ENCODE results near the gene CDIPT. TPM values are rescaled to one million over a fixed set of nuclear protein-coding genes. Genes with fewer than 3 reads are reported as not detected.

CDIPT gene
- total RNA-seq, 4 donors from 2014 or later: 83.4 to 122 (median 108) TPM

DNA sequence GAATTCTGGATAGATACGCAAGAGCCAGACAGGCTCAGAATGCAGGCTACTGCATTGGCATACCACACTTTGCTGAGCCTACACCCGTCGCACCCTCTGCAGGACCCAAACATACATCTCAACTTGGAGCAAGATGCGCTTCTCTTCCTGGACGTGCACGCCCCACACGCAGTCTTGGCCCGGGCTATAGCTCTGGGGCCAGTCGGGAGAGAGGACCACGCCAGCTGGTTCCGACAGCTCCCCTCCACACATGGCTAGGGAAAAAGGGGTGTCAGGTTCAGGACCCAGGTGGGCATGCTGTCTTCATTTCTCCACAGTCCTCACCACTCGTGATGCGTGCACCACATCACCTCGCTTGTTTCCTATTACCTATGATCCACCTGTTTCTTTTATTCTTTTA, 15.1 kb upstream of the CDIPT start:
- intact Hi-C loops (cut with DNase I; ENCODE audit: low total_unique reads): no loop called here
- no peak for DNase-seq (ENCODE audit: low spot score in 2 of 2)
- 91 to 93% methylated on average over 14 of the region's 14 CpGs for WGBS, 2 donors
- no peak overlapping the region for H3K4me3 ChIP-seq (ENCODE audit: low read depth, poor library complexity, severe bottlenecking)
- TF ChIP-seq, protein P1, sequence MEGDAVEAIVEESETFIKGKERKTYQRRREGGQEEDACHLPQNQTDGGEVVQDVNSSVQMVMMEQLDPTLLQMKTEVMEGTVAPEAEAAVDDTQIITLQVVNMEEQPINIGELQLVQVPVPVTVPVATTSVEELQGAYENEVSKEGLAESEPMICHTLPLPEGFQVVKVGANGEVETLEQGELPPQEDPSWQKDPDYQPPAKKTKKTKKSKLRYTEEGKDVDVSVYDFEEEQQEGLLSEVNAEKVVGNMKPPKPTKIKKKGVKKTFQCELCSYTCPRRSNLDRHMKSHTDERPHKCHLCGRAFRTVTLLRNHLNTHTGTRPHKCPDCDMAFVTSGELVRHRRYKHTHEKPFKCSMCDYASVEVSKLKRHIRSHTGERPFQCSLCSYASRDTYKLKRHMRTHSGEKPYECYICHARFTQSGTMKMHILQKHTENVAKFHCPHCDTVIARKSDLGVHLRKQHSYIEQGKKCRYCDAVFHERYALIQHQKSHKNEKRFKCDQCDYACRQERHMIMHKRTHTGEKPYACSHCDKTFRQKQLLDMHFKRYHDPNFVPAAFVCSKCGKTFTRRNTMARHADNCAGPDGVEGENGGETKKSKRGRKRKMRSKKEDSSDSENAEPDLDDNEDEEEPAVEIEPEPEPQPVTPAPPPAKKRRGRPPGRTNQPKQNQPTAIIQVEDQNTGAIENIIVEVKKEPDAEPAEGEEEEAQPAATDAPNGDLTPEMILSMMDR (IDR thresholded peaks at IDR 0.05): no peak
- no peak for TF ChIP-seq POLR2A (IDR thresholded peaks at IDR 0.05)

- 18% methylated on average over 26 to 28 of the region's 28 CpGs for WGBS, 2 donors
- no peak overlapping the region for H3K4me3 ChIP-seq (ENCODE audit: low read depth, poor library complexity, severe bottlenecking)
- DNase-seq (ENCODE audit: low spot score in 2 of 2): no peak
- no peak for TF ChIP-seq POLR2A (IDR thresholded peaks at IDR 0.05)
- TF ChIP-seq, protein P1 (IDR thresholded peaks at IDR 0.05): no peak
- intact Hi-C loops (cut with DNase I; ENCODE audit: low total_unique reads): no loop called here
Observed at GRCh38 chr16:29877266-29877961, 14.4 kb upstream of the CDIPT start.

- H3K4me3 ChIP-seq (ENCODE audit: low read depth, poor library complexity, severe bottlenecking): no peak overlapping the region
Observed at GRCh38 chr16:29876594-29877249, 13.7 kb upstream of the CDIPT start.

DNA sequence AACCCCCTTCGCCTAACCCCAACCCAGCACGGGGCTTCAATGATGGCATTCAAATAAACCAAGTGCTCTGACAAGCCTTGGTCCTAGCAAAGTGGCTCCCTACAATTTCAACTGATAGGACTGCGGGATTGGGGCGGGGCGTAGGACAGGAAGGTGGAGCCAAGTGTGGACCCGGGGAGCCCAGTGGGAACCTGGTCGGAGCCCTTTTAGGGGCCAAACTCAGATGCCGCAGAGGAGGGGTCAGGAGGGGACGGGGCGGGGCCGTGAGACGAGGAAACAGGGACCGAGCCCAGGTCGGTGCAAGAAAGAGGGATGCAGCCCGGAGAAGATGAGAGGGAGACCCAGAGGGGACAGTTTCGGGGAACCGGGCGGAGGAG, 13.2 kb upstream of the CDIPT start:
- no peak overlapping the region for H3K4me3 ChIP-seq (ENCODE audit: low read depth, poor library complexity, severe bottlenecking)
- DNase-seq (ENCODE audit: low spot score in 2 of 2): no peak
- no peak for TF ChIP-seq POLR2A (IDR thresholded peaks at IDR 0.05)
- TF ChIP-seq, protein P1 (IDR thresholded peaks at IDR 0.05): no peak
- 21 to 32% methylated on average over 18 of the region's 18 CpGs for WGBS, 2 donors
- intact Hi-C loops (cut with DNase I; ENCODE audit: low total_unique reads): no loop called here

More at GRCh38 chr16:29876594-29877249, 13.7 kb upstream of the CDIPT start:
- intact Hi-C loops (cut with DNase I; ENCODE audit: low total_unique reads): no loop called here
- no peak for DNase-seq (ENCODE audit: low spot score in 2 of 2)
- 6 to 15% methylated on average over 37 to 40 of the region's 45 CpGs for WGBS, 2 donors
- TF ChIP-seq, protein P1 (IDR thresholded peaks at IDR 0.05): no peak
- no peak for TF ChIP-seq POLR2A (IDR thresholded peaks at IDR 0.05)

DNA sequence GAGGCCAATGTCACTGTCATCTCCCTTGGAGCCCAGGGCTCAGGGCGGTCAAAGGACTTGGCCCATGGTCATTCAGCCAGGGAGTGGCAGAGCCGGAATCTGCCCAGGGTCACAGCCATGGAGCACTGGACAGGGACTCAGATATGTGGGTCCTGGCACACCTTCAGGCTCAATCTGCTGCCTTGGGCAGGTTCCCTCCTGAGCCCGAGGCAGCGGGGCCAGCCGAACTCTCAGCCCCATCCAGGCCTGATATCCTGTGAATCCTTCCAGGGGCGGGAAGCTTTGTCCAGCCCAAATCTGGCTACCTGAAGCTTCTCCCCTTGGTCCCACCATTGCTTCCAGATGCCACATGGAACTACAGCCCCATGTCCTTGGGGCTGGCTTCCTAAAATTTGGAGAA, 12.2 kb upstream of the CDIPT start:
- no peak for TF ChIP-seq POLR2A (IDR thresholded peaks at IDR 0.05)
- TF ChIP-seq, protein P1 (IDR thresholded peaks at IDR 0.05): no peak
- no peak overlapping the region for H3K4me3 ChIP-seq (ENCODE audit: low read depth, poor library complexity, severe bottlenecking)
- DNase-seq (ENCODE audit: low spot score in 2 of 2): no peak
- 91 to 97% methylated on average over 5 to 6 of the region's 6 CpGs for WGBS, 2 donors
- intact Hi-C loops (cut with DNase I; ENCODE audit: low total_unique reads): no loop called here
